Measurements from ENCODE around the gene BLTP3A.
A peak's percentile ranks its signal among the peaks of the same experiment; 100 is the strongest.
"Not testable (repeated sequence)": the region's sequence is repeated elsewhere in the genome, so short reads cannot be mapped to it uniquely, and the experiment has no call there.

Gene BLTP3A, protein sequence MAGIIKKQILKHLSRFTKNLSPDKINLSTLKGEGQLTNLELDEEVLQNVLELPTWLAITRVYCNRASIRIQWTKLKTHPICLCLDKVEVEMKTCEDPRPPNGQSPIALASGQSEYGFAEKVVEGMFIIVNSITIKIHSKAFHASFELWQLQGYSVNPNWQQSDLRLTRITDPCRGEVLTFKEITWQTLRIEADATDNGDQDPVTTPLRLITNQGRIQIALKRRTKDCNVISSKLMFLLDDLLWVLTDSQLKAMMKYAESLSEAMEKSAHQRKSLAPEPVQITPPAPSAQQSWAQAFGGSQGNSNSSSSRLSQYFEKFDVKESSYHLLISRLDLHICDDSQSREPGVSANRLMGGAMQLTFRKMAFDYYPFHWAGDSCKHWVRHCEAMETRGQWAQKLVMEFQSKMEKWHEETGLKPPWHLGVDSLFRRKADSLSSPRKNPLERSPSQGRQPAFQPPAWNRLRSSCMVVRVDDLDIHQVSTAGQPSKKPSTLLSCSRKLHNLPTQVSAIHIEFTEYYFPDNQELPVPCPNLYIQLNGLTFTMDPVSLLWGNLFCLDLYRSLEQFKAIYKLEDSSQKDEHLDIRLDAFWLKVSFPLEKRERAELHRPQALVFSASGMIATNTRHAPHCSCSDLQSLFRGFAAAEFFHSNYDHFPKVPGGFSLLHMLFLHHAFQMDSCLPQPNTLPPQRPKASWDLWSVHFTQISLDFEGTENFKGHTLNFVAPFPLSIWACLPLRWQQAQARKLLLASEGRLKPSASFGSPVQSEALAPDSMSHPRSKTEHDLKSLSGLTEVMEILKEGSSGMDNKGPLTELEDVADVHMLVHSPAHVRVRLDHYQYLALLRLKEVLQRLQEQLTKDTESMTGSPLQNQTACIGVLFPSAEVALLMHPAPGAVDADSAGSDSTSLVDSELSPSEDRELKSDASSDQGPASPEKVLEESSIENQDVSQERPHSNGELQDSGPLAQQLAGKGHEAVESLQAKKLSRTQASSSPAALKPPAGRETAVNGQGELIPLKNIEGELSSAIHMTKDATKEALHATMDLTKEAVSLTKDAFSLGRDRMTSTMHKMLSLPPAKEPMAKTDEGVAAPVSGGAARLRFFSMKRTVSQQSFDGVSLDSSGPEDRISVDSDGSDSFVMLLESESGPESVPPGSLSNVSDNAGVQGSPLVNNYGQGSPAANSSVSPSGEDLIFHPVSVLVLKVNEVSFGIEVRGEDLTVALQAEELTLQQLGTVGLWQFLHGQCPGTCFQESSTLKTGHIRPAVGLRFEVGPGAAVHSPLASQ (N-terminal part only)

DNA sequence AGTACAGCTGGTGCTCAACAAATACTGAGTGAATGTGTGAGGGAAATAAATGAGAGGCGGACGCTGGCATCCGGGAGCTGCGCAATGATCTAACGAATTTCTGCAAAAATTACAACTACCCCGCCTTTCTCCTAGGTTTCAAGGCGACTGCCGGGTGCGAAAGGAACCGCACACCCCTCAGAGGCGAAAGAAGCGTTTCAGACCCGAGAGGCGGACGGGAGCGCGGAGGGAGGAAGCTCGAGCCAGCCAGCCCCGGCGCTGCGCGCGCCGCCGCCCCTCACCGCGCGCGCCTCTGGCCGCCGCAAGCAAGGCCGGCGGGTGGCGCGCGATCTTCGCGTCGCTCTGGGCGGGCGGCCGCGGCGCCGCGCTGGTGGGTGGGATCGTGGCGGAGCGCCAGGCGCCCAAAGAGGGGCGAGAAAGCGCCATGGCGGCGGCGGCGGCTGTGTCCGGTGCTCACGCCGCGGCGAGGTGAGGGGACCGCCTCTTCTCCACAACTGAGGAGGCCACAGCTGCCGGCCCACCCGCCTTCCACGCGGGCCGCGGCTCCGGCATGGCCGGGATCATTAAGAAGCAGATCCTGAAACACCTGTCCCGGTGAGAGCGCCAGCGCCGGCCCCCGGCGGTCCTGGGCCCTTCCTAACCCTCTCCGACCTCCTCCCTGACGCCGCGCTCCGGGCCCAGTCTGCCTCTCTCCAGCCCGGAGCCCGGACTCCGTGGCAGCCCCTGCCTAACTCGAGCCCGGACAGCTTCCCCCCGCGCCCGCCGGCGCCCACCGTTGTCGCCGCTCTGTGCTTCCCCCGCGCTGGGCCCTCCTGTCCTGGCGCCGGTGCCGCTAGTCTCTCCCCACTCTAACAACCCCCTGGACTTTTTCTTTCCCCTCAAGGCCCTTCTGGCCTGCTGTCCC is at the start of gene BLTP3A:
BLTP3A (plus strand) TSS at position 383 of the 904 bp plus-strand sequence; CDS start at position 551, 168 bp downstream.
- peak; percentile 79 for DNase-seq (ENCODE audit: low read depth)

DNA sequence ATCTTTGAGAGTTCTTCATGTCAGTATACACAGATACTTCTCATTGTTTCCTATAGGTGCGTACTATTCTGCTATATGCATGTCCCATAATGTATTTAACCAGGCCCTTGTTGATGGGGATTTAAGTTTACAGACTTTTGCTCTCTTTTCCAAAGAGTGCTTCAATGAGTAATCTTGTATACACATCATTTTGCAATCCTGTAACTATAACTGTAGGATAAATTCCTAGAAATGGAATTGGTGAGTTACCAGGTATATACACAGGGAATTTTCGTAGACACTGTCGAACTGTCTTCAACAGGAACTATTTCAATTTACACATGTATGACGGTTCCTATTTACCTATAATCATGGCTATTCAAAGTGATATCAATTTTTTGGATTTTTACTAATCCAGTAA is 49.8 kb upstream of the BLTP3A start:
- DNase-seq (ENCODE audit: low read depth): no peak

DNA sequence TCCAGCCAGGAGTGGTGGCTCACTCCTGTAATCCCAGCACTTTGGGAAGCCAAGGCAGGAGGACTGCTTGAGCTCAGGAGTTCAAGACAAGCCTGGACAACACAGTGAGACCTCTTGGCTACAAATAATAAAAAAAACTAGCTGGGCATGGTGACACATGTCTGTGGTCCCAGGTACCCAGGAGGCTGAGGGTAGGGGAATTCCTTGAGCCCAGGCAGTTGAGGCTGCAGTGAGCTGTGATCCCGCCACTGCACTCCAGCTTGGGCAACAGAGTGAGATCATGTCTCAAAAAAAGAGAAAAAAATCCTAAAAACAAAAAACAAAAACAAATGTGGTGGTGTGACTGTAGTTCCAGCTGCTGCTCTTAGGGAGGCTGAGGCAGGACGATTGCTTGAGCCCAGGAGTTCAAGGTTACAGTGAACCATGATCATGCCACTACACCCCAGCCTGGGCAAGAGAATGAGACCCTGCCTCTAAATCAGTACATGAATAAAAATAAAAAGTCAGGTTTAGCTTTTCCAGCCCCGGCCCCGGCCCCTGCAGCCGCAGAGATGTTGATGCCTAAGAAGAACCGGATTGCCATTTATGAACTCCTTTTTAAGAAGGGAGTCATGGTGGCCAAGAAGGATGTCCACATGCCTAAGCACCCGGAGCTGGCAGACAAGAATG is 48.1 kb upstream of the BLTP3A start:
- no peak for DNase-seq (ENCODE audit: low read depth)

DNA sequence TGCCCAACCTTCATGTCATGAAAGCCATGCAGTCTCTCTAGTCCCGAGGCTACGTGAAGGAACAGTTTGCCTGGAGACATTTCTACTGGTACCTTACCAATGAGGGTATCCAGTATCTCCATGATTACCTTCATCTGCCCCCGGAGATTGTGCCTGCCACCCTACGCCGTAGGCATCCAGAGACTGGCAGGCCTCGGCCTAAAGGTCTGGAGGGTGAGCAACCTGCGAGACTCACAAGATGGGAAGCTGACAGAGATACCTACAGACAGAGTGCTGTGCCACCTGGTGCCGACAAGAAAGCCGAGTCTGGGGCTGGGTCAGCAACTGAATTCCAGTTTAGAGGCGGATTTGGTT is 47.6 kb upstream of the BLTP3A start:
- DNase-seq (ENCODE audit: low read depth): not testable (repeated sequence)

DNA sequence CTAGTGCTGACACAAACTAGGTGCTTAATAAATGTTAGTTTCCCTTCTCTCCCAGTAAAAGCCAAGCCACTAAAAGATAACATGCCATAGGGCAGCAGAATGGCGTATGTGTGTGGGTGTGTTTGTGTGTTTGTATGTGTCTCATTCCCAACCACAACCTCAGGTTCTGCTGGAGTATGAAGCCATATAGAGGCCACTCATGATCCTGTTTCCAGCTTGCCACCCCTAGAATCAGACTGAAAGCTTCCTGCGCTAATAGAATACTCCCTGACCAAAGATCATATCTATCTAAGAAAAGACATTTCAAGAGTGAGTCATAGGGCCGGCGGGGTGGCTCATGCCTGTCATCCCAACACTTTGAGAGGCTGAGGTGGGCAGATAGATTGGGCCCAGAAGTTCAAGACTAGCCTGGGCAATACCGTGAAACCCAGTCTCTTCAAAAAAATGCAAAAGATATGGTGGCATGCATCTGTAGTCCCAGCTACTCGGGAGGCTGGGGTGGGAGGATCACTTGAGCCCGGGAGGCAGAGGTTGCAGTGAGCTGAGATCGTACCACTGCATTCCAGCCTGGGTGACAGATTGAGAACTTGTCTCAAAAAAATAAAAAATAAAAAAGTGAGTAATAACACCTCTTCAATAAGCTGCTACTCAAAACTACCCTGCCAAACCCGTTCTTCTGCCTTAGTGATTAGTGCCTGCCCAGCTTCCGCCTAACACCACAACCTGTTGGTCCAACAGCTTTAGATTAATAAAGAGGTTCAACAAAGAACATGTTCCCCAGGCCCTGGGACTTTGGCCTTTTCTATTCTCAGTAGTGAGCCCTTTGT is 46.4 kb upstream of the BLTP3A start:
- peak; percentile 24 for DNase-seq (ENCODE audit: low read depth)

DNA sequence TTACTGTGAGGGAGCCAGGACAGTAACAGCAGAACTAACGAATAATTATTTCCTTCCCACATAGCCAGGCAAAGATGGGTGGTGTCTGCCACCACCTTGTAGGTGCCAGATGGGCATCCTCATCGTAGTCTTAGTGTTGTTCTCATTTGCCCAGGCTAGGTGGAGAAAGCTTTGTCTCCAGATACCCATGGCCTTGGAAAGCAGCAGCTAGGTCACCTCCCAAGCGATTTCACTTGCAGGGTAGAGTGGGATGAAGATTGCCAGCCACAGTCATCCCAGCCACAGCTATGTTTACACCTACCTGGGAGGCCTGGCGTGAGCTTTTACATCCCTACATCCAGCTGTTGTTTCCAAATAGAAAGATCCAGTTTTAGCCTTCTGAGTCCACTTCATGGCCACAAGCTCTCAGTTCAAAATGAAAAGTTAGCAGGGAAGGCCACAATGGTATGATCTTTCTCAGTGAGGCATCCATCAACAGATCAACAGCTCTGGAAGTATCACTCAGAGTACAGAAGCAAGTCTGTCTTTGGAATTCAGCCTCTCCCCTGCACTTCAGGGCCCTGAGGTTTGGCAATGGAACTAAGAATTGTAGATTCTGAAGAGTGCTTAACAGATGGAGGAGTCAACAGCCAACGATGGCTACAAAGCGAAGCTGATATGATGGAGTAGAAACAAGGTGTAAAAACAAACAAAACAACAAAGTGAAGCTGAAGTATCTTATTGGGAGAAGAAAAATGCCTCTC is 45.6 kb upstream of the BLTP3A start:
- no peak for DNase-seq (ENCODE audit: low read depth)

DNA sequence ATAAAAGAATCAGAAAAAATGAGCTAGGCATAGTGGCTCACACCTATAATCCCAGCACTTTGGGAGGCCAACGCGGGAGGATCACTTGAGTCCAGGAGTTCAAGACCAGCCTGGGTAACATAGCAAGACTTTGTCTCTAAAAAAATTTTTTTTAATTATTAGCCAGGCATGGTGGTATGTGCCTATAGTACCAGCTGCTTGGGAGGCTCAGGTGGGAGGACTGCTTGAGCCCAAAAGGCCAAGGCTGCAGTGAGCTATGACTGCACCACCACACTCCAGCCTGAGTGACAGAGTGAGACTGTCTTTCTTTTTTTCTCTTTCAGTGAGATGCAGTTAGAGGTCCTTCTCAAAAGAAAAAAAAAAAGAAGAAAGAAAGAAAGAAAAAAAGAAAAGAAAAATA is 43.1 kb upstream of the BLTP3A start:
- no peak for DNase-seq (ENCODE audit: low read depth)

DNA sequence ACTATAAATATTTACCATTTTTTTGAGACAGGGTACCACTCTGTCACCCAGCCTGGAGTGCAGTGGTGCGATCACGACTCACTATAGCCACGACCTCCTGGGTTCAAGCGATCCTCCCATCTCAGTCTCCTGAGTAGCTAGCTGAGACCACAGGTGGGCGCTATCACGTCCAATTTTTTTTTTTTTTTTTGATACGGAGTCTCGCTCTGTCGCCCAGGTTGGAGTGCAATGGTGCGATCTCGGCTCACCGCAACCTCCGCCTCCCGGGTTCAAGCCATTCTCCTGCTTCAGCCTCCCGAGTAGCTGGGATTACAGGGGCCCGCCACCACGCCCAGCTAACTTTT is 35.4 kb upstream of the BLTP3A start:
- peak; percentile 33 for DNase-seq (ENCODE audit: low read depth)

DNA sequence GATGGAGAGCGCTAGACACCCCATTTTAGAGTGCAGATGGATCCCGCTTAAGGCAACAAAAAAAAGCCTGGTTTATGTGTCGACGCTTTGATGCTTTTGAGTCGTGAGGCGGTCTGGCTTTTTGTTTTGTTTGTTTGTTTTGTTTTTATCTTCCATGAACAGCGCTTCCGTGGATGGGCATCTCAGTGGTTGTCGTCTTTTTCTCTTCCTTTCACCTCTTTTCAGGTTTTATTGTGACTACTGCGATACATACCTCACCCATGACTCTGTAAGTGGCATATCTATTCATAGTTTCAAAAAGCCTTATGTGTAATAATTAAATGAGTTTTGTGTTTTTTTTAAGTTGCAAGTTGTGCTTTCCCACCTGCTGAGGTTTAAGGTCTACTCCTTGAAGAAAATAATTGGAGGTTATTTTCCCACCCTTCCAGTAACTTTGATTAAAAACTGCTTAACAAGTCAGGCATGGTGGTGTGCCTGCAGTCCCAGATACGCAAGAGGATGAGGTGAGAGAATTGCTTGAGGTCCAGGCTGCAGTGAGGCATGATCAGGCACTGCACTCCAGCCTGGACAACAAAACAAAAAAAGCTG is 34.1 kb upstream of the BLTP3A start:
- no peak for DNase-seq (ENCODE audit: low read depth)

DNA sequence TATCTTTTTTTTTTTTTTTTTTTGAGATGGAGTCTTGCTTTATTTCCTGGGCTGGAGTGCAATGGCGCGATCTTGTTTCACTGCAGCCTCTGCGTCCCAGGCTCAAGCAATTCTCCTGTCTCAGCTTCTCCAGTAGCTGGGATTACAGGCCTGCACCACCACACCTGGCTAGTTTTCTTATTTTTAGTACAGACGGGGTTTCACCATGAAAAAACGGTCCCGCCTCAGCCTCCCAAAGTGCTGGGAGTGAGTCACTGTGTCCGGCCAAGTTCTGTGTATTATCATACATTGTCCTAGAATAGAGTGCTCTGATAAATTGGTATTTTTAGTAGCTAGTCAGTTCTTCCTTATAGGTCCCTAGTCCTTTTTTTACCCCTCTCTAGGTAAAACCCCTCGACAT is 31.8 kb upstream of the BLTP3A start:
- no peak for DNase-seq (ENCODE audit: low read depth)

DNA sequence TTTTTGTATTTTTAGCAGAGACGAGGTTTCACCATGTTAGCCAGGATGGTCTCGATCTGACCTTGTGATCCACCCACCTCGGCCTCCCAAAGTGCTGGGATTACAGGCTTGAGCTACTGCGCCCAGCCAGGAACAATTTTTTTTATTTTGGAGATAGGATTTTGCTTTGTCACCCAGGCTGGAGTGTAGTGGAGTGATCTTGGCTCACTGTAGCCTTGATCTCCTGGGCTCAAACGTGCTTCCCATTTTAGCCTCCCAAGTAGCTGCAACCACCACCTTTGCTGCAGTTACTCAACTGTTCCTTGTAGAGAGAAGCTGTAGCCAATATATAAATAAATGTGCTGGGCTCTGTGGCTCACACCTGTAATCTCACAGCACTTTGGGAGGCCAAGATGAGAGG is 30.2 kb upstream of the BLTP3A start:
- not testable (repeated sequence) for DNase-seq (ENCODE audit: low read depth)

DNA sequence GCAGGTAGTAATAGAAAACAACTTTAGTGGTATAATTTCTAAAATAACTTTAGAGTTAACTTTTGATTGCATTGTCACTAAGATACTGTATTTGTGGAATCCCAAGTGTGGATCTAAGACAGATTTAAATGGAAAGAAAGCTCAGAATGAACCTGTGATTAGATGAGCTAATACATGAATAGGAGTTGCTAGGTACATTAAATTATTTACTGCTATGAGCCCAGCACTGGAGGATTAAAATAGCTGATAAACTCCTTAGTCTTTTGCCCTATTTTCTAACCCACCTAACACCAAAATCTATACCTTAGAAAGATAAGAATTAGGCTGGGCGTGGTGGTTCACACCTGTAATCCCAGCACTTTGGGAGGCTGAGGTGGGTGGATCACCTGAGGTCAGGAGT is 23.7 kb upstream of the BLTP3A start:
- no peak for DNase-seq (ENCODE audit: low read depth)

DNA sequence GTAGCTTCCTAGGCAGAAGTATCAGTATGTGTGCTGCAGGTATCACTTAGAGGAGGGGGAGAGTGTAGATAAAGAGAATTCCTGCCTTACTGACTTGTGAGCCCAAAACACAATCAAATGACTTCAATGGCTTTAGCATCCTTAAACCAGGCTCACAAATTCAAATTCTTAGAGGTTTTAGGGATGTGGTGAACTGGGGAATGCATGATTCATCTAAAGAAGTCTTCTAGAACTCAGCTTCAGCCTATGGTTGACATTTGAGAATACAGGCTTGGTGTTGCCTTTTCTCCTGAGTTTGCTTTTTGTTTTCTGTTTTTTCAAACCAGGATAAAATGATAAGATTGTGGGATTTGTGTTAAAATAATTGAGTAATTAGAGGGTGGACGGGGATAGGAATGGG is 20.2 kb upstream of the BLTP3A start:
- DNase-seq (ENCODE audit: low read depth): no peak

DNA sequence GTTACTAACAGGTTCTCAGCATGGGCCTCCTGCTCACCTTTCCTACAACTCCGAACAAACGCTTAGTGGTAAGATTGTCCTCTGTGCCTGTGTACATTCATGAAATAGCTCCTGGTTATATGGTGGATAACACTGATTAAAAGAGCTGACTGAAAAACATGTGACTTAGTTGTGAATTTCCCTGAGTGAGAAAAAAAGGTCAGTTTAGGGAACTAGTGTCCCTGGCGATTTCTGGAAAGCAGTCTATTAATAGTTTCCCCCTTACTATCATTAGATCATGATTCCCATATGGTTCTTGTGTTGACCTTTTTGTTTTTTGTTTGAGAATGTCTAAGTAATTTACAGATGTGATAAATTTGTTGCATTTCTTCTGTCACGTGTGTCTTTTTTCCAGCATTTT is 18.9 kb upstream of the BLTP3A start:
- DNase-seq (ENCODE audit: low read depth): no peak

DNA sequence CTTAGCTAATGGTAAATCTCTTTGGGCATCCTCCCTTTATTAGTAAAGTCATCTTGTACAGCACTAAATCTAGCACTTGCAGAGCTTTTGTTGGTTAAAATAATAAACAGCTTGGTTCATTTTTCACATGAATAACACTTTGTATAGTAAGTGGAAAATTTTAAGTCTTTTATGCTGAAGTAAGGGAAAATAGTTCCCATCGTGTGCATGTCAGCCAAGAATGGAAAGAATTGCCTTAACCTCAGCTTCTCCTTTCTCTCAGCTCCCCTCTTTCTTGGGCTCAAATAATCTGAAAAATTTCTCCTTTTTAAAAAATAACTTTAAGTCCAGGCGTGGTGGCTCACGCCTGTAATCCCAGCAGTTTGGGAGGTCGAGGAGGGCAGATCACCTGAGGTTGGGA is 18.0 kb upstream of the BLTP3A start:
- DNase-seq (ENCODE audit: low read depth): no peak

DNA sequence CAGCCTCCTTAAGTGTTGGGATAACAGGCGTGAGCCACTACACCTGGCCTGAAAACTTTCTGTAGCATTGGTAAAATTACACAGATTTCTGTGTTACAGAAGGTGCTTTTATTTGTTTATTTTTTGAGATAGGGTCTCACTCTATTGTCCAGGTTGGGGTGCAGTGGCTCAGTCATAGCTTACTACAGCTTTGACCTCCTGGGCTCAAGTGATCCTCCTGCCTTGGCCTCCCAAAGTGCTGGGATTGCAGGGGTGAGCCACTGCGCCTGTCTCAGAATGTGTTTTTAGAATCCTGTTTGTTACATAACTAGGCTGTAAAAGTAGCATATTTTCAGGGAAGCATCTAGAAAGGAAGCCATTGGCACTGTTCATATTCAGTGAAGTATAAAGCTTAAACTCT is 16.9 kb upstream of the BLTP3A start:
- no peak for DNase-seq (ENCODE audit: low read depth)

DNA sequence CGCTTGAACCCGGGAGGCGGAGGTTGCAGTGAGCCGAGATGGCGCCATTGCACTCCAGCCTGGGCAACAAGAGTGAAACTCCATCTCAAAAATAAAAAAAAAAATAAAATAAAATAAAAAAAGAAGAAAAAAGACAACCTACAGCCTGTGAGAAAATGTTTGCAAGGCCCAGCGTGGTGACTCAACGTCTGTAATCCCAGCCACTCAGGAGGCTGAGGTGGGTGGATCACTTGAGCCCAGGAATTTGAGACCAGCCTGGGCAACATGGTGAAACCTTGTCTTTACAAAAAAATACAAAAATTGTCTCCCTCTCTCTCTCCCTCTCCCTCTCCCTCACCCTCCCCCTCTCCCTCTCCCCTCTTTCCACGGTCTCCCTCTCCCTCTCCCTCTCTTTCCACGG is 6.5 kb upstream of the BLTP3A start:
- not testable (repeated sequence) for DNase-seq (ENCODE audit: low read depth)

DNA sequence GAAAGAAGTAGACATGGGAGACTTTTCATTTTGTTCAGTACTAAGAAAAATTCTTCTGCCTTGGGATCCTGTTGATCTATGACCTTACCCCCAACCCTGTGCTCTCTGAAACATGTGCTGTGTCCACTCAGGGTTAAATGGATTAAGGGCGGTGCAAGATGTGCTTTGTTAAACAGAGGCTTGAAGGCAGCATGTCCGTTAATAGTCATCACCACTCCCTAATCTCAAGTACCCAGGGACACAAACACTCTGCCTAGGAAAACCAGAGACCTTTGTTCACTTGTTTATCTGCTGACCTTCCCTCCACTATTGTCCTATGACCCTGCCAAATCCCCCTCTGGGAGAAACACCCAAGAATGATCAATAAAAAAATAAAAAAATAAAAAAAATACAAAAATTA is 4.7 kb upstream of the BLTP3A start:
- not testable (repeated sequence) for DNase-seq (ENCODE audit: low read depth)

DNA sequence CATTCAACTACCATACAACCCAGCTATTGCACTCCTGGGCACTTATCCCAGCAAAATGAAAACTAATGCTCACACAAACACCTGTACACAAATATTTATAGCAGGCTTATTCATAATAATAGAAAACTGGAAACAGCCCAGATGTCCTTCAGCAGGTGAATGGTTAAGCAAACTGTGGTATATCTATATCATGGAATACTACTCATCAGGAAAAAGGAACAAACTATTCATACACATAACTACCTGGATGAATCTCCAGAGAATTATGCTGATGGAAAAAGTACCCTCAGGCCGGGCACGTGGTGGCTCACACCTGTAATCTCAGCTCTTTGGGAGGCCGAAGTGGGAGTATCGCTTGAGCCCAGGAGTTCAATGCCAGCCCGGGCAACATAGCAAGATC is 3.8 kb upstream of the BLTP3A start:
- DNase-seq (ENCODE audit: low read depth): no peak
